ENCODE data around the gene IRF2.

IRF2 gene

DNA sequence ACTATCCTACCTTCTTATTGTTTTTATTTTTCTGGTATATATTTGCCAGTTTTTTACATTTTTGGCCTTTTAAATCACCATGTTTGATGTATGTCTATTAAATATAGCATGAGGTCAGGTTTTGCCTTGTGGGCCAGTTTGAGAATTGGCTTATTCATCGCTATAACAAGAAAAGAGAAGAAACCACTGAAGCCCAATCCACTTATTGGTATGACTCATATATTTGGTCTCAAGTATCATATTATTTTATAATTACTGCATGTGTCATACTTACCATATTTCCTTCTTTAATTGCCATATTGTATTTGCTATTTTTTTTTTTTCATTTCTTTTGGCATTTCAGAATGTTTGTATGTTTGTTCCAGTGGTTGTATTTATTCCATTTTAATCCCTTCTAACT, 99.3 kb downstream of the IRF2 start:
- Histone ChIP-seq H3K36me3 (ENCODE audit: control insufficient read depth in 2 of 2, insufficient read depth in 2 of 2, low read length in 2 of 2) (no peaks in the 10 kb centered on the region), H3K4me1 (ENCODE audit: control insufficient read depth in 2 of 2, insufficient read depth in 2 of 2, low read length in 2 of 2) (peaks cover 0 to 5% of the 10 kb centered on the region in 2 donors), H3K9ac (ENCODE audit: low read depth in 1 of 2, low read length in 2 of 2) (no peak overlapping the region), H3K9me3 (ENCODE audit: control insufficient read depth in 2 of 2, low read length in 2 of 2) (no peaks in the 10 kb centered on the region), H3K27ac (ENCODE audit: low read depth in 2 of 2, low read length in 2 of 2) (no peak overlapping the region), H3K4me3 (ENCODE audit: low read length in 2 of 2) (no peak overlapping the region), H3K27me3 (ENCODE audit: control insufficient read depth in 2 of 2, insufficient read depth in 2 of 2, low read length in 2 of 2) (no peaks in the 10 kb centered on the region)

DNA sequence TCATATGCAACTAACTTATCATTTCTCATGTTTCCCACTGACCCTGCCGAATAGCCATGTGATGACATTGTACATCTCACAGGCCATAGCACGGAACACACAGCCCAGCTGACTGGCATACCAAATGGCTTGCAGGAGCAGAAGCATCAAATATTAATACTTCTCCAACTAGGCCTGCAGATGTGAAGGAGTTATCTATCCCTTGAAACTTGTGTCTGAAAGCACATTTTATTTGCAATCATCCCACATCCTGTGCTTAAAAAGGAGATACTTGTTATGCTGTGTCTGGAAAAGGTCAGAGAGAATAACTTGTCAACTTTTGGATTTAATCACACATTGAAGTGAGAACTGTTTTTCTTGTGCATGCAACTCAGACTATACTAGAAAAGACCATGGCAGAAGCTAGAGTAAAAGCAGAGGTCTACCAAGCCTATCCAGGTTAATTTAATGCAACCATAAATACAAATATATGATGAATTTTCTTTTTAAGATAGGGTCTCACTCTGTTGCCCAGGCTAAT, 100.4 kb downstream of the IRF2 start:
- H3K27me3 ChIP-seq (ENCODE audit: control insufficient read depth in 2 of 2, insufficient read depth in 2 of 2, low read length in 2 of 2), result no peaks in the 10 kb centered on the region
- no peak overlapping the region for H3K27ac ChIP-seq (ENCODE audit: low read depth in 2 of 2, low read length in 2 of 2)
- peaks cover 0 to 5% of the 10 kb centered on the region in 2 donors for H3K4me1 ChIP-seq (ENCODE audit: control insufficient read depth in 2 of 2, insufficient read depth in 2 of 2, low read length in 2 of 2)

DNA sequence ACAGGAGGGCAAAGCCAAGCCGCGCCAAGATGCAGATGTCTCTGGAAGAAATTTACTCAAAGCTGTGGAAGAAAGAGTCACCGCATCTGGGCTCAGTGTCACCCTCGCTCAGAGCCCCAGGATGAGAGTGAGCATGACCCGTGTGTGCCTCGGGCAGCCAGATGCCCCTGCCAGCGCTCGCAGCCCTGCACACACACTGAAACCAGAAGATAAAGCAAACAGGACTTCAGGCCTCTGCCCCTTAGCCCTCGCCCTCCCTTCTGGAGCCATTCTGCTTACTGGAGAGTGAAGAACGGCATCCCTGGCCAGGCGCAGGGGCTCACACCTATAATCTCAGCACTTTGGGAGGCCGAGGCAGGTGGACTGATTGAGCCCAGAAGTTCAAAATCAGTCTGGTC, 103.0 kb downstream of the IRF2 start:
- H3K36me3 ChIP-seq (ENCODE audit: control insufficient read depth in 2 of 2, insufficient read depth in 2 of 2, low read length in 2 of 2), result no peaks in the 10 kb centered on the region
- H3K4me3 ChIP-seq (ENCODE audit: low read length in 2 of 2), result no peak overlapping the region
- no peaks in the 10 kb centered on the region for H3K27me3 ChIP-seq (ENCODE audit: control insufficient read depth in 2 of 2, insufficient read depth in 2 of 2, low read length in 2 of 2)
- H3K9ac ChIP-seq (ENCODE audit: low read depth in 1 of 2, low read length in 2 of 2), result no peak overlapping the region
- no peaks in the 10 kb centered on the region for H3K4me1 ChIP-seq (ENCODE audit: control insufficient read depth in 2 of 2, insufficient read depth in 2 of 2, low read length in 2 of 2)
- no peaks in the 10 kb centered on the region for H3K9me3 ChIP-seq (ENCODE audit: control insufficient read depth in 2 of 2, low read length in 2 of 2)
- no peak overlapping the region for H3K27ac ChIP-seq (ENCODE audit: low read depth in 2 of 2, low read length in 2 of 2)

More for the DNA sequence above, 100.4 kb downstream of the IRF2 start:
- Histone ChIP-seq H3K4me3 (ENCODE audit: low read length in 2 of 2) (no peak overlapping the region), H3K36me3 (ENCODE audit: control insufficient read depth in 2 of 2, insufficient read depth in 2 of 2, low read length in 2 of 2) (no peaks in the 10 kb centered on the region), H3K9ac (ENCODE audit: low read depth in 1 of 2, low read length in 2 of 2) (no peak overlapping the region), H3K9me3 (ENCODE audit: control insufficient read depth in 2 of 2, low read length in 2 of 2) (no peaks in the 10 kb centered on the region)

- H3K27me3 ChIP-seq (ENCODE audit: control insufficient read depth in 2 of 2, insufficient read depth in 2 of 2, low read length in 2 of 2), result no peaks in the 10 kb centered on the region
- H3K4me1 ChIP-seq (ENCODE audit: control insufficient read depth in 2 of 2, insufficient read depth in 2 of 2, low read length in 2 of 2), result no peaks in the 10 kb centered on the region
- no peaks in the 10 kb centered on the region for H3K9me3 ChIP-seq (ENCODE audit: control insufficient read depth in 2 of 2, low read length in 2 of 2)
- H3K4me3 ChIP-seq (ENCODE audit: low read length in 2 of 2), result no peak overlapping the region
- no peak overlapping the region for H3K9ac ChIP-seq (ENCODE audit: low read depth in 1 of 2, low read length in 2 of 2)
- no peak overlapping the region for H3K27ac ChIP-seq (ENCODE audit: low read depth in 2 of 2, low read length in 2 of 2)
- no peaks in the 10 kb centered on the region for H3K36me3 ChIP-seq (ENCODE audit: control insufficient read depth in 2 of 2, insufficient read depth in 2 of 2, low read length in 2 of 2)
Observed at GRCh38 chr4:184370711-184371389, 103.5 kb downstream of the IRF2 start.

DNA sequence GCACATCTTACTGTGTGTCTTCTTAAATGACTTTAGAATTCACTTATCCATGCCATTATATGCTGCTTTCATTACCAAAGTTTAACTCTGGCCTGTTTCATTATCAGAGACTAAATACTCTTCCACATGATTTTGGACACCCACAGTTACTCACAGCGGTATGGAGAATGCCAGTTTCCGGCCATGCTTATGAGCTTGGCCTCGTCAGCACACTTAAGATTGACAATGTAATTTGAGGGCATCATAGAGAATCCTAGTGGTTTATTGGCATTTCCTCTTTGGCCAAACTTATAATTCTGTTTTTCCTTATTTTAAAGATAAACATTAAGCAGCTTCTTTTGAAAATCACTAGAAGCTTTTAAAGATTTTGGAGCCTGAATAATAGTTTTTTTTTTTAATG, 104.5 kb downstream of the IRF2 start:
- no peaks in the 10 kb centered on the region for H3K36me3 ChIP-seq (ENCODE audit: control insufficient read depth in 2 of 2, insufficient read depth in 2 of 2, low read length in 2 of 2)

DNA sequence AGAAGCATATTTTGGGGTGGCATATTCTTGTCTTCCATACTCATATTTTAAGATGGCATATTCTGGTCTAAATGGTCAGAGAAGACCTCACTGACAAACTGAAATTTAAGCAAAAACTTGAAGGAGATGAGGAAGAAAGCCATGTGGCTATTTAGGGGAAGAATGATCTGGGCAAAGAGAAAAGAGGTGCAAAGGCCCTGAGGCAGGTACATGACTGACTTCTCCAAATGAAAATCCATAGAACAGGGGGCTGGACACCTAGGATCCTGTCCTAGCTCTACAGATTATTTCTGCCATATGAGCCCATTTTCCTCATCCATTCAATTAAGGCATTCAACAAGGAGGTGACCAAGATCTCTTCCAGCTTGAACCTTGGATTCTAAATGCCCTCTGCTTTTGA, 105.6 kb downstream of the IRF2 start:
- Histone ChIP-seq H3K27ac (ENCODE audit: low read depth in 2 of 2, low read length in 2 of 2) (no peak overlapping the region), H3K9me3 (ENCODE audit: control insufficient read depth in 2 of 2, low read length in 2 of 2) (no peaks in the 10 kb centered on the region), H3K36me3 (ENCODE audit: control insufficient read depth in 2 of 2, insufficient read depth in 2 of 2, low read length in 2 of 2) (no peaks in the 10 kb centered on the region), H3K27me3 (ENCODE audit: control insufficient read depth in 2 of 2, insufficient read depth in 2 of 2, low read length in 2 of 2) (no peaks in the 10 kb centered on the region), H3K9ac (ENCODE audit: low read depth in 1 of 2, low read length in 2 of 2) (no peak overlapping the region), H3K4me1 (ENCODE audit: control insufficient read depth in 2 of 2, insufficient read depth in 2 of 2, low read length in 2 of 2) (peaks cover 0 to 13% of the 10 kb centered on the region in 2 donors), H3K4me3 (ENCODE audit: low read length in 2 of 2) (no peak overlapping the region)

More for the DNA sequence above, 104.5 kb downstream of the IRF2 start:
- H3K9ac ChIP-seq (ENCODE audit: low read depth in 1 of 2, low read length in 2 of 2), result no peak overlapping the region
- H3K9me3 ChIP-seq (ENCODE audit: control insufficient read depth in 2 of 2, low read length in 2 of 2), result no peaks in the 10 kb centered on the region
- no peak overlapping the region for H3K4me3 ChIP-seq (ENCODE audit: low read length in 2 of 2)
- no peak overlapping the region for H3K27ac ChIP-seq (ENCODE audit: low read depth in 2 of 2, low read length in 2 of 2)
- H3K4me1 ChIP-seq (ENCODE audit: control insufficient read depth in 2 of 2, insufficient read depth in 2 of 2, low read length in 2 of 2), result peaks cover 0 to 2% of the 10 kb centered on the region in 2 donors
- H3K27me3 ChIP-seq (ENCODE audit: control insufficient read depth in 2 of 2, insufficient read depth in 2 of 2, low read length in 2 of 2), result no peaks in the 10 kb centered on the region

DNA sequence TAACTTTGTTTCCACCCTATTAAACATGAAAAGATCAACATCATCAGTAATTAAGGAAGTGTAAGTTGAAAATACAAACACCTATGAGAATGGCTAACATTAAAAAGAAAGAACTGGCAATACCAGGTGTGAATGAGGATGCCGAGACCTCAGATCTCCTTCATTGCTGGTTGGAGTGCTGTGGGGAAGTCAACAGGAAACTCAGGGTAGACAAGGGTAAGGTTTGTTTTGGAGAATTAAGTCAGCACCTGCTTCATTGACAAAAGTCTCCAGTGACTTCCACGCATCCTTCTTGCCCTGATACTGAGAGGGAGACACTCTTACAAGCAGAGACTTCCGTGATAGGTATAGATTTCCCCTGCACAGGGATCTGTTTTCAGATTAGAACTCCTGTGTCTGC, 106.1 kb downstream of the IRF2 start:
- Histone ChIP-seq H3K27ac (ENCODE audit: low read depth in 2 of 2, low read length in 2 of 2) (no peak overlapping the region), H3K4me3 (ENCODE audit: low read length in 2 of 2) (no peak overlapping the region), H3K4me1 (ENCODE audit: control insufficient read depth in 2 of 2, insufficient read depth in 2 of 2, low read length in 2 of 2) (peaks cover 0 to 13% of the 10 kb centered on the region in 2 donors), H3K27me3 (ENCODE audit: control insufficient read depth in 2 of 2, insufficient read depth in 2 of 2, low read length in 2 of 2) (no peaks in the 10 kb centered on the region), H3K36me3 (ENCODE audit: control insufficient read depth in 2 of 2, insufficient read depth in 2 of 2, low read length in 2 of 2) (no peaks in the 10 kb centered on the region), H3K9me3 (ENCODE audit: control insufficient read depth in 2 of 2, low read length in 2 of 2) (no peaks in the 10 kb centered on the region), H3K9ac (ENCODE audit: low read depth in 1 of 2, low read length in 2 of 2) (no peak overlapping the region)

GRCh38 chr4:184364100-184364921, 110.0 kb downstream of the IRF2 start:
- H3K9me3 ChIP-seq (ENCODE audit: control insufficient read depth in 2 of 2, low read length in 2 of 2), result no peaks in the 10 kb centered on the region
- H3K36me3 ChIP-seq (ENCODE audit: control insufficient read depth in 2 of 2, insufficient read depth in 2 of 2, low read length in 2 of 2), result no peaks in the 10 kb centered on the region
- peaks cover 0 to 13% of the 10 kb centered on the region in 2 donors for H3K4me1 ChIP-seq (ENCODE audit: control insufficient read depth in 2 of 2, insufficient read depth in 2 of 2, low read length in 2 of 2)
- no peak overlapping the region for H3K4me3 ChIP-seq (ENCODE audit: low read length in 2 of 2)
- H3K9ac ChIP-seq (ENCODE audit: low read depth in 1 of 2, low read length in 2 of 2), result no peak overlapping the region
- no peaks in the 10 kb centered on the region for H3K27me3 ChIP-seq (ENCODE audit: control insufficient read depth in 2 of 2, insufficient read depth in 2 of 2, low read length in 2 of 2)
- H3K27ac ChIP-seq (ENCODE audit: low read depth in 2 of 2, low read length in 2 of 2), result peak overlapping the region in 1 of 2 donors; percentile 3

DNA sequence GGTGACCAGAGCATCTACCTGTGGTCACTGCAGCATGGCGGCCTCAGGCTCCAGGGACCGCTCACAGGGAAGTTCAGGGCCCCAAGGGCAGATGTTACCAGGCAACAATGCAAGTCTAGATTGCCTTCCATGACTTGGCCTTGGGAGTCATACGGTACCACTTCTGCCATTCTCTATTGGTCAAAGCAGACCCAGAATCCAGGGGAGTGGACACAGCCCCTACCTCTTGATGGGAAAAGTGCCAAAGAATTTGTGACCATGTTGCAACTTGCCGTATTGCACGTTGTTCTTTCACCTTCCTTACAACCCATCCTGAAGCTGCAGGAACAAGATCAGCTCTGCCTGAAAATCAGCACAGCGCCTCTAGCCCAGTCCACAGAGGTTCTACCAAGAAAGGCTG, 111.1 kb downstream of the IRF2 start:
- no peak overlapping the region for H3K9ac ChIP-seq (ENCODE audit: low read depth in 1 of 2, low read length in 2 of 2)
- H3K36me3 ChIP-seq (ENCODE audit: control insufficient read depth in 2 of 2, insufficient read depth in 2 of 2, low read length in 2 of 2), result no peaks in the 10 kb centered on the region
- peaks cover 0 to 13% of the 10 kb centered on the region in 2 donors for H3K4me1 ChIP-seq (ENCODE audit: control insufficient read depth in 2 of 2, insufficient read depth in 2 of 2, low read length in 2 of 2)
- no peaks in the 10 kb centered on the region for H3K27me3 ChIP-seq (ENCODE audit: control insufficient read depth in 2 of 2, insufficient read depth in 2 of 2, low read length in 2 of 2)
- H3K27ac ChIP-seq (ENCODE audit: low read depth in 2 of 2, low read length in 2 of 2), result no peak overlapping the region
- H3K4me3 ChIP-seq (ENCODE audit: low read length in 2 of 2), result no peak overlapping the region
- H3K9me3 ChIP-seq (ENCODE audit: control insufficient read depth in 2 of 2, low read length in 2 of 2), result no peaks in the 10 kb centered on the region

DNA sequence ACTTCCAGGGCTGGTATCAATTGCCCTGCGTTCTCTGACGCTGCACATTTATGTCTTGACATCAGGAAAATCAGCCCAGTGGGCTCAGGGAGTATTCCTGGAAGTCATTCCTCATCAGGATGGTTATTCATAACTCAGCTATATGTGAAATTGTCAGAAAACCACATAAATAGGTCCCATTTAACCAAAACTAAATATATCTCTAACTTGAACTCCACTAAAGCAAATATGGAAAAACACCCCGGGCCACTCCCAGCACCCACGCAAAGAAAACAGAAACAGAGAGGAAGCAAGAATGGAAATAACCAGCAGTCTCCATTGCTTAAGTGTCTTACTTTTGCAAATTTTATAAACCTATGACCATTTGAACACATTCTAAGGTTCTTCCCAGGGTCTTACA, 112.0 kb downstream of the IRF2 start:
- H3K27me3 ChIP-seq (ENCODE audit: control insufficient read depth in 2 of 2, insufficient read depth in 2 of 2, low read length in 2 of 2), result no peaks in the 10 kb centered on the region
- H3K27ac ChIP-seq (ENCODE audit: low read depth in 2 of 2, low read length in 2 of 2), result no peak overlapping the region
- no peak overlapping the region for H3K9ac ChIP-seq (ENCODE audit: low read depth in 1 of 2, low read length in 2 of 2)
- H3K4me1 ChIP-seq (ENCODE audit: control insufficient read depth in 2 of 2, insufficient read depth in 2 of 2, low read length in 2 of 2), result peaks cover 0 to 13% of the 10 kb centered on the region in 2 donors
- H3K36me3 ChIP-seq (ENCODE audit: control insufficient read depth in 2 of 2, insufficient read depth in 2 of 2, low read length in 2 of 2), result no peaks in the 10 kb centered on the region
- no peaks in the 10 kb centered on the region for H3K9me3 ChIP-seq (ENCODE audit: control insufficient read depth in 2 of 2, low read length in 2 of 2)
- no peak overlapping the region for H3K4me3 ChIP-seq (ENCODE audit: low read length in 2 of 2)

All from mucosa of rectum (tissue), 2 donors.